GM18870 (cell line): ENCODE data around the gene ICA1L.

Source experiments
- ATAC-seq: cut with Tn5 transposase; IDR thresholded peaks from one replicate; pipeline ENCODE4 v1.9.1; 2021; ENCODE audit warnings: moderate library complexity; ENCODE audit not compliant: unreplicated experiment

ICA1L gene

GRCh38 chr2:202786842-202787241 lies 84.7 kb downstream of the ICA1L start:
- no peak for ATAC-seq

- no peak for ATAC-seq
These were observed 88.5 kb downstream of the ICA1L start for GRCh38 chr2:202782940-202783558.

- ATAC-seq, result peak; percentile 98
These were observed 91.0 kb downstream of the ICA1L start for GRCh38 chr2:202780514-202781021.

- ATAC-seq, result no peak
These were observed 93.3 kb downstream of the ICA1L start for GRCh38 chr2:202778217-202778616.

GRCh38 chr2:202774104-202774503 lies 97.5 kb downstream of the ICA1L start:
- ATAC-seq, result no peak

- no peak for ATAC-seq
These were observed 98.1 kb downstream of the ICA1L start for GRCh38 chr2:202773301-202773973.

GRCh38 chr2:202771741-202772460 lies 99.7 kb downstream of the ICA1L start:
- no peak for ATAC-seq

GRCh38 chr2:202771336-202771735 lies 100.2 kb downstream of the ICA1L start:
- ATAC-seq, result no peak

- no peak for ATAC-seq
These were observed 102.4 kb downstream of the ICA1L start for GRCh38 chr2:202769201-202769600.

GRCh38 chr2:202768273-202768672 lies 103.3 kb downstream of the ICA1L start:
- ATAC-seq, result no peak

- no peak for ATAC-seq
These were observed 106.1 kb downstream of the ICA1L start for GRCh38 chr2:202765436-202765835.

- ATAC-seq, result no peak
These were observed 106.6 kb downstream of the ICA1L start for GRCh38 chr2:202764991-202765390.

- ATAC-seq, result no peak
These were observed 107.7 kb downstream of the ICA1L start for GRCh38 chr2:202763916-202764315.

GRCh38 chr2:202762556-202762955 lies 109.0 kb downstream of the ICA1L start:
- no peak for ATAC-seq

GRCh38 chr2:202760848-202761247 lies 110.7 kb downstream of the ICA1L start:
- ATAC-seq, result no peak

GRCh38 chr2:202758604-202759003 lies 113.0 kb downstream of the ICA1L start:
- no peak for ATAC-seq

GRCh38 chr2:202758128-202758527 lies 113.4 kb downstream of the ICA1L start:
- no peak for ATAC-seq

- no peak for ATAC-seq
These were observed 114.2 kb downstream of the ICA1L start for GRCh38 chr2:202757339-202757738.

GRCh38 chr2:202756598-202756997 lies 115.0 kb downstream of the ICA1L start:
- ATAC-seq, result no peak

GRCh38 chr2:202754936-202755335 lies 116.6 kb downstream of the ICA1L start:
- ATAC-seq, result no peak

GRCh38 chr2:202752071-202752470 lies 119.5 kb downstream of the ICA1L start:
- ATAC-seq, result no peak
